Retina (tissue), 1 donor: ENCODE measurements around the gene ANKRD35.
A peak's percentile ranks its signal among the peaks of the same experiment; 100 is the strongest.
"Not testable (repeated sequence)": the region's sequence is repeated elsewhere in the genome, so short reads cannot be mapped to it uniquely, and the experiment has no call there.

Experiments used
- DNase-seq: peaks from one replicate; pipeline ENCODE4 v3.0.0-alpha.2; 2016

ANKRD35 gene

GRCh38 chr1:145885738-145886287 lies at the start of gene ANKRD35:
Gene ANKRD35 (minus strand): TSS chr1:145885866. CDS start chr1:145885758, 108 bp downstream.
- DNase-seq, result peak; percentile 91

GRCh38 chr1:145932522-145933009 lies 46.9 kb upstream of the ANKRD35 start:
- DNase-seq, result not testable (repeated sequence)

GRCh38 chr1:145927916-145928643 lies 42.4 kb upstream of the ANKRD35 start:
- DNase-seq, result no peak

- peak; percentile 97 for DNase-seq
Measured at GRCh38 chr1:145927063-145927886, 41.6 kb upstream of the ANKRD35 start, which contains the start of gene RBM8A. Gene RBM8A (minus strand): TSS chr1:145927484. CDS start chr1:145927426, 58 bp downstream.

GRCh38 chr1:145926686-145927062 lies 41.0 kb upstream of the ANKRD35 start:
- peak; percentile 23 for DNase-seq

GRCh38 chr1:145922266-145922665 lies 36.6 kb upstream of the ANKRD35 start:
- DNase-seq, result no peak

GRCh38 chr1:145920297-145920696 lies 34.6 kb upstream of the ANKRD35 start:
- not testable (repeated sequence) for DNase-seq

- DNase-seq, result no peak
Measured at GRCh38 chr1:145918992-145919939, 33.6 kb upstream of the ANKRD35 start.

- peak; percentile 94 for DNase-seq
Measured at GRCh38 chr1:145918144-145918991, 32.7 kb upstream of the ANKRD35 start, which contains the start of gene PEX11B. Gene PEX11B (minus strand): TSS chr1:145918717. CDS start chr1:145918688, 29 bp downstream.

GRCh38 chr1:145917595-145917994 lies 31.9 kb upstream of the ANKRD35 start:
- DNase-seq, result no peak

GRCh38 chr1:145916745-145917144 lies 31.1 kb upstream of the ANKRD35 start:
- no peak for DNase-seq

GRCh38 chr1:145912128-145912641 lies 26.5 kb upstream of the ANKRD35 start:
- DNase-seq, result no peak

- no peak for DNase-seq
Measured at GRCh38 chr1:145908653-145909052, 23.0 kb upstream of the ANKRD35 start.

- DNase-seq, result no peak
Measured at GRCh38 chr1:145906954-145907753, 21.5 kb upstream of the ANKRD35 start.

- DNase-seq, result no peak
Measured at GRCh38 chr1:145901312-145902021, 15.8 kb upstream of the ANKRD35 start.

GRCh38 chr1:145898756-145899155 lies 13.1 kb upstream of the ANKRD35 start:
- no peak for DNase-seq

GRCh38 chr1:145897969-145898368 lies 12.3 kb upstream of the ANKRD35 start:
- DNase-seq, result no peak

- DNase-seq, result no peak
Measured at GRCh38 chr1:145895471-145895870, 9.8 kb upstream of the ANKRD35 start.
